GM12891 (cell line): Measurements from ENCODE around the gene APOE.

Experiments used
- POLR2A ChIP-seq: IDR thresholded peaks from 2 replicates; pipeline ENCODE4 v1.6.1; 2011; ENCODE audit warnings: low read depth, low read length, control low read depth
- POLR2AphosphoS5 ChIP-seq: IDR thresholded peaks from 2 replicates; pipeline ENCODE4 v1.6.1; 2011; ENCODE audit warnings: low read depth, low read length, control low read depth
- POU2F2 ChIP-seq: IDR thresholded peaks from 2 replicates; pipeline ENCODE4 v1.6.1; 2011; ENCODE audit warnings: low read depth, mild to moderate bottlenecking, control low read depth, low read length, moderate library complexity
- TAF1 ChIP-seq: IDR thresholded peaks from 2 replicates; pipeline ENCODE4 v1.6.1; 2011; ENCODE audit warnings: low read depth, low read length, control low read depth

- no peak for TF ChIP-seq POLR2A
- TF ChIP-seq TAF1 = no peak
- no peak for TF ChIP-seq POLR2AphosphoS5
- TF ChIP-seq POU2F2 = no peak
Observed at GRCh38 chr19:44951179-44952159, 45.9 kb downstream of the APOE start.
